Cardiac fibroblast (primary cell): ENCODE data around the gene SH2D7.
A peak's percentile ranks its signal among the peaks of the same experiment; 100 is the strongest.

Experiments used
- DNase-seq, 2 donors: peaks; one replicate each; pipeline versions ENCODE4 v3.0.0 to v3.0.0-alpha.2; 2010; ENCODE audit warnings: low read depth in 2 of 2
- H3K4me3 ChIP-seq, 2 donors: replicated peaks in 1 of 2; 1 replicate in 1 of 2; 2 replicates in 1 of 2; pipeline ENCODE4 v1.5.1; 2011; ENCODE audit warnings: low read depth in 2 of 2, low read length in 2 of 2, mild to moderate bottlenecking in 2 of 2, moderate library complexity in 1 of 2
- TF ChIP-seq, protein P1 (sequence below): IDR thresholded peaks from one replicate; pipeline ENCODE4 v1.5.1; 2011; ENCODE audit warnings: low read depth, mild to moderate bottlenecking, low read length, inconsistent platforms

SH2D7 gene

GRCh38 chr15:78092261-78093041 is at the start of gene SH2D7:
Gene SH2D7 (plus strand): TSS chr15:78092561. CDS start chr15:78092585, 24 bp downstream.
- DNase-seq: no peak
- TF ChIP-seq, protein P1, sequence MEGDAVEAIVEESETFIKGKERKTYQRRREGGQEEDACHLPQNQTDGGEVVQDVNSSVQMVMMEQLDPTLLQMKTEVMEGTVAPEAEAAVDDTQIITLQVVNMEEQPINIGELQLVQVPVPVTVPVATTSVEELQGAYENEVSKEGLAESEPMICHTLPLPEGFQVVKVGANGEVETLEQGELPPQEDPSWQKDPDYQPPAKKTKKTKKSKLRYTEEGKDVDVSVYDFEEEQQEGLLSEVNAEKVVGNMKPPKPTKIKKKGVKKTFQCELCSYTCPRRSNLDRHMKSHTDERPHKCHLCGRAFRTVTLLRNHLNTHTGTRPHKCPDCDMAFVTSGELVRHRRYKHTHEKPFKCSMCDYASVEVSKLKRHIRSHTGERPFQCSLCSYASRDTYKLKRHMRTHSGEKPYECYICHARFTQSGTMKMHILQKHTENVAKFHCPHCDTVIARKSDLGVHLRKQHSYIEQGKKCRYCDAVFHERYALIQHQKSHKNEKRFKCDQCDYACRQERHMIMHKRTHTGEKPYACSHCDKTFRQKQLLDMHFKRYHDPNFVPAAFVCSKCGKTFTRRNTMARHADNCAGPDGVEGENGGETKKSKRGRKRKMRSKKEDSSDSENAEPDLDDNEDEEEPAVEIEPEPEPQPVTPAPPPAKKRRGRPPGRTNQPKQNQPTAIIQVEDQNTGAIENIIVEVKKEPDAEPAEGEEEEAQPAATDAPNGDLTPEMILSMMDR: no peak
- H3K4me3 ChIP-seq: no peak within 1 kb of the TSS

- peak in 1 of 2 donors; percentile 37 for DNase-seq
- H3K4me3 ChIP-seq: no peak overlapping the region
- TF ChIP-seq, protein P1: no peak
Observed at GRCh38 chr15:78044407-78045155, 47.8 kb upstream of the SH2D7 start.

- no peak for DNase-seq
- no peak overlapping the region for H3K4me3 ChIP-seq
- TF ChIP-seq, protein P1: no peak
Observed at GRCh38 chr15:78045189-78045588, 47.2 kb upstream of the SH2D7 start.

GRCh38 chr15:78046796-78047341 is 45.5 kb upstream of the SH2D7 start:
- no peak overlapping the region for H3K4me3 ChIP-seq
- TF ChIP-seq, protein P1: no peak
- DNase-seq: no peak

DNA sequence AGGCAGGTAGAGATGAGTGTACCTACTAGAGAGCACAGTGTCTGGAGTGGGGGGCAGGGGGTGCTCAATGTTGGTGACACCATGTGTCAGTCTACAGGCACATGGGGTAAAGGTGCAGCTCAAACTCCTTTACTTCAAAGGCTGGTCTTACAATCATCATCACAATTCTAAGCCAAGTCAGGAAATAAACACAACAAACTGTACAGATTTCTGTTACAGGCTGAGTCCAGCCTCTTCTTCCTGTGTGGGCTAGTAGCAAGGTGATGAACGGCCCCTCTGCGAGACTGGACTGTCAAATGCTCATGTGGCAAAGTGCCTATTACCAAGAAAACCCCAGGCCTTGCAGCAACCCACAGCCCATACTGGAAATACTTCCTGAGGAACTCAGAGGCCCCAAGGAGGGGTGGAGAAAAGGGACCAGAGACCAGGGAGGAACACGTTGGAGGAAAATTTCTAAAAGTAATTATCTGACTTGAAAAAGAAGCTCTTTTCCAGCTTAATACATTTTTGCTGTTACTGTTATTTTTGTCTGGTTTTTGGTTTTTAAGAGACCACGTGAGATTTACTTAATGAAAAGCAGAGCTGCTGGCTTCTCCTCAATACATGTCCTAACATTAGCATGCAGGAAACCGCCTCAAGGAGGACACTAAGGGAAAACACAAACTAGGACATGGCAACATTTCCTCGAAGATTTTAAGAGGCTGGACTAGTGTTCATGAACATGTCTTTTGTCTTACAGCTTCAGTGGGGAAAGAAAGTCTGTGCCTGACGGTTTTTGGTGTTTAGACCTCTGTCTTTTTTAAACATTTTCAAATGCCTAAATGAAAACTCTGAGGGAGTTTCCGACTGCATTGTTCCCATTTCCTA is 44.4 kb upstream of the SH2D7 start:
- TF ChIP-seq, protein P1: no peak
- peak; percentile 54 to 78 for DNase-seq
- no peak overlapping the region for H3K4me3 ChIP-seq

DNA sequence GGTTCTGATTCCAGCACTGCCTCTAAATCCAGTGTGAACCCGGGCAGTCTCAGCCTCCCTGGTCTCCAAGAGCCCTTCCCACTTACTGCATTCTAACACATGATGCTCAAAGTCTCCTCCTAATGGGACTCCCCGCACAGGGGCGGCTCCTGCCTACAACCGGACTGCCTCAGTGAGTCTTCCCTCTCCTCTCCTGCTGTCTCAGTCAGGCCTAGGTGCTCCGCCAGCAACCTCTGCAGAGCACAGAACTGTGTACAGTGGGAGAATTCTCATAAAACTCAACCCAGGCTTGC is 43.8 kb upstream of the SH2D7 start:
- no peak overlapping the region for H3K4me3 ChIP-seq
- no peak for DNase-seq
- TF ChIP-seq, protein P1: no peak
